Caki2 (cell line): Measurements from ENCODE around the gene KIAA1671. TPM values are rescaled to one million over a fixed set of nuclear protein-coding genes. Genes with fewer than 3 reads are reported as not detected.

Source experiments
- DNase-seq: peaks from one replicate; pipeline ENCODE4 v3.0.0-alpha.2; 2015; ENCODE audit warnings: low read depth
- in situ Hi-C: cut with HindIII; loops from 2 replicates; pipeline ENCODE4 v1.10.0; 2016; ENCODE audit warnings: low sequenced_read_pairs, low pct_unique_long_range_greater_than_20kb, mixed read lengths
- total RNA-seq: library from RNA; depleted of rRNA; stranded (reverse); fragments of >200 nt; shearing (Covaris generic); gene quantifications from 2 replicates; pipeline ENCODE4 v1.2.3, GENCODE V29; 2014; ENCODE audit warnings: low replicate concordance

The KIAA1671 gene
- total RNA-seq, 1 experiment from 2014 or later: 11.7 TPM

DNA sequence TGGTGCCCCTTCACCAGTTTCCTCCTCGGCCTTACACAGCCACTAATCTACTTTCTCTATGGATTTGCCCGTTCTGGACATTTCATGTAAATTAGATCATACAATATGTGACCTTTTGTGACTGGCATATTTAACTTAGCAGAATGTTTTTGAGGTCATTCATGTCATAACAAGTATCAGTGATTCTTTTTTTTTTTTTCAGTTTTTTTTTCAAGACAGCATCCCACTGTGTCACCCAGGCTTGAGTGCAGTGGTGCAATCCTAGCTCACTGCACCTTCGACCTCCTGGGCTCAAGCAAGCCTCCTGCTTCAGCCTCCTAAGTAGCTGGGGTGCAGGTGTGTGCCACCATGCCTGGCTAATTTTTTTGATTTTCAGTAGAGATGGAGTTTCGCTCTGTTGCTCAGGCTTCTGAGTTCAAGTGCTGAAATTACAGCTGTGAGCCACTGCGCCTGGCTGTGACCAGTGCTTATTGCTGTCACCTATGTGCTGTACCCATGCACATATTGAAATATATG lies 22.7 kb downstream of the KIAA1671 start:
- no peak for DNase-seq
- in situ Hi-C loops: no loop called here

DNA sequence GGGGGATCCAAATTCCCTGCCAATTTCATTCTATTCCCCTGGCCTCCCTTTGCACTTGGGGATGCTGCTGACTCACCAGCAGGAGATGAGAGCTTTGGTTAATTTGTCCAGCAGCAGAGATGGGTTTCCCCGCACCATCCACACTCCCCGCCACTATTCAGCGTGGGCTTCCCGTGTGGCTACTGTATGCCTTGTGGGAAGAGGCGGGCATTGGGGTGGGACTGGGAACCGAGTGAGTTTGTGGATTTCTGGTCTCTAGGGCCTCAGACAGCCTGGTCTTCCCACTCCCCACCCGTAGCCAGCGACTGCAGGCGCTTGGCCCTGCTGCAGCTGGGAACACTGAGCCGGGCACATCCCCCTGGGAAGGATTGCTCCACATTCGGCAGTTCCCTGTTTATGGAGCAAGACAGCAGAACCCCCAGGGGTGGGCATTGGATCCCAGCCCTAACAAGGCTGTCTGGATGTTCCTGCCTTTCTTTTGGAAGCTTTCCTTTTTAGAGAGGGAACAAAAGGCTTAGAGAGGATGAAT lies 23.4 kb downstream of the KIAA1671 start:
- DNase-seq: no peak
- in situ Hi-C loops: no loop called here

DNA sequence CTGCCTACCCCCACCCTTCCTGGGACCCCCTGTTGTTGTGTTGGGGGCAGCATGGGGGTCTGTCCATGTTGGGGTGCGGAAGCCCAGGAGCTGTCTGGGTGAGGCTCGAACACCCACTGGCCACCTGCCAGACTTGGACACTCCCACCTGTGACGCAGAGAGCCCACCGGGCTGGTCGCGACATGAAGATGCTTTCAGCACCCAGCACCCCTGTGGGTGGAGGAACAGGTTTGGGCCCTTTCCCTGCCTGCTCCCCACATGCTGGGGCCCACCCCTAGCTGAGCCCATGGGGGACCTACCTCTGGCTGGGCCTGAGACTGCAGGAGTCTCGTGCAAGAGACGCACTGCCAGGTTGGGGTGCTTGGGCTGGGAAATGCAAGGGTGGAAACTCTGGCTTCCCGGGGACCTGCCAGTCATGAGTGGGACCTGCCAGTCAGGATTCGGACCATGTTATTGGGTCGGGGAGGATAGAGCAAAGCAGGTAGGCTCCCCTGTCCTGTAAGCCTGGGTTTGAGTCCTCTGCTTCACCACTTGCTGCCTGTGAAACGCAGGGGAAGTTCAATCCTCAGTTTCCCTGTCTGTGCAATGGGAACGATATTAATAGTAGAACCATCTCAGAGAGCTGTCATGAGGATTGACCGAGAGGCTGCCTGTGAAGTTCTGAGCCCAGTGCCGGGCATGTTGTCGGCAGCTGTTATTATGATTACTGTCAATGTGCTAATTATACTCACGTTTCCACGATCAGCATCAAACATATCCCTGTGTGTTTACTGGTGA lies 24.1 kb downstream of the KIAA1671 start:
- DNase-seq: no peak
- in situ Hi-C loops: no loop called here

DNA sequence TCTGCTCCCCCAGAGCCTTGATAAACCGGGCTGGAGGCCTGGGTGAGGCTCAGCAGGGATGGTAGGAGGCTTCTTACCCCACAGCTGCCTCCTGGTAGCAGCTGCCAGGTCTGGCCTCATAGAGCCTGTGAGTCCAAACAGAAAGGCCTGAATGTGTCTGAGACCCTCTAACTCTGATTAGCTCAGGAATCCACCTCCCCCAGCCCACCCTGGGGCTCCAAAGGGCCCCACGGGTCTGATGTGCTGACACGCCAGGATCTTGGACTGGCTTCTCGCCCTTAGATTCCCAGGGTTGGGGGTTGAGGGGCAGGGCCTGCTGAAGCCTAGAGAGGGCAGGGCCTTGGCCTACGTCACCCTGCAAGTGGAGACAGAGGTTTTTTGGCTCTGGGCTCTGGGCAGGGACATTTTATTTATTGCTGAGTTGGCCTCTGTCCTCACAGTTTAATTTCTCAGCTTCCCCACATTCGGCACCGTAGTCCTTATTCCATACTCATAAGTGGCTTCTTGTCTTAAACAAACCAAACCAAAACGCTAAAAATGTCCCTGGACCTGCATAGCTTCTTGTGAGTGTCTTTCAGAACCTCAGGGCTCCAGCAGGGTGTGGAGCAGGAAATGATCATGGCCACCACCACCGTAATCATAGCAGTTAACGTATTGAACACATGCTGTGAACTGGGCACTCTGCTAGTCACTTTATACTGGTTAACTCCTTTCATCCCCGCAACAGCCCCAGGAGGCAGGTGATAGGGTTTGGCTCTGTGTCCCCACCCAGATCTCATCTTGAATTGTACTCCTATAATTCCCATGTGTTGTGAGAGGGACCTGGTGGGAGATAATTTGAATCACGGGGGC lies 25.1 kb downstream of the KIAA1671 start:
- in situ Hi-C loops: no loop called here
- no peak for DNase-seq

DNA sequence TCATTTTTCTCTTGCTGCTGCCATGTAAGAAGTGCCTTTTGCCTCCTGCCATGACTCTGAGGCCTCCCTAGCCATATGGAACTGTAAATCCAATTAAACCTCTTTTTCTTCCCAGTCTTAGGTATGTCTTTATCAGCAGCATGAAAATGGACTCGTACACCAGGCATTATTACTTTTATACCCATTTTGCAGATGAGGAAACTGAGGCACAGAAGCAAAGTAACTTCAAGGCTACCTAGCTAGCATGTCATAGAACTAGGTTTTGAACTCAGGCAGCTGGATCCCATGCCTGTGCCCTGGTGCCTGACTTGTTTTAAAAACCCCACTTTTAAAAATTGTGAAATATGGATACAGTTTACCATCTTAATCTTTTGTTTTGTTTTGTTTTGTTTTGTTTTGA lies 25.8 kb downstream of the KIAA1671 start:
- in situ Hi-C loops: no loop called here
- DNase-seq: no peak

DNA sequence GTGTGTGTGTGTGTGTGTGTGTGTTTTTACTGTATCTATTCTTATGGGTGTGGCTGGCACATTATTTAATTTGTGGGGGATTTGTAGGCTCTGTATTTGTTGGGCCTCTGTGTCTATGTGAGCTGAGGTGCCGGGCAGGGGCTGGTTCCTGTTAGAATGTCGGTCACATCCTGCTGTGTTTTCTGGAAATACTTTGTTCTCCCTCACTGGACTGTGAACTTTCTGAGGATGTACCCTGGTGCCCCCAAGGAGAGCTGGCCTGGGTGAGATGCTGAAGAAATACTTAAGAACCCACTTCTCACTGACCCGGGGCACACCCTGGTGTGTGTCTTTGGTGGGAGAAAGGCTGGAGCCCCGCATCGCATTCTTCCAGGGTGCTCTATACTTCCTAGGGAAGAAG lies 28.6 kb downstream of the KIAA1671 start:
- no peak for DNase-seq
- in situ Hi-C loops: no loop called here

DNA sequence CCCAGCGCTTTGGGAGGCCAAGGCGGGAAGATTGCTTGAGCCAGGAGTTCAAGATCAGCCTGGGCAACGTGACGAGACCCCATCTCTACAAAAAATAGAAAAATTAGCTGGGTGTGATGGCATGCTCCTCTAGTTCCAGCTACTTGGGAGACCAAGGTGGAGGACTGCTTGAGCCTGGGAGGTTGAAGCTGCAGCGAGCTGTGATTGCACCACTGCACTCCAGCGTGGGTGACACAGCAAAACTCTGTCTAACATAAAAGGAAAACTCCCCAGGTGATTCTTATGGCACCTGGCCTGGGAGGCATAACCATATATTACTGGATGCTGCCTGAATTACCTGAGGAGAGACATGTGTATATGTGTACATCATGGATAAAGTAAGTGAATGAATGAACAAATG lies 29.1 kb downstream of the KIAA1671 start:
- in situ Hi-C loops: no loop called here
- no peak for DNase-seq

DNA sequence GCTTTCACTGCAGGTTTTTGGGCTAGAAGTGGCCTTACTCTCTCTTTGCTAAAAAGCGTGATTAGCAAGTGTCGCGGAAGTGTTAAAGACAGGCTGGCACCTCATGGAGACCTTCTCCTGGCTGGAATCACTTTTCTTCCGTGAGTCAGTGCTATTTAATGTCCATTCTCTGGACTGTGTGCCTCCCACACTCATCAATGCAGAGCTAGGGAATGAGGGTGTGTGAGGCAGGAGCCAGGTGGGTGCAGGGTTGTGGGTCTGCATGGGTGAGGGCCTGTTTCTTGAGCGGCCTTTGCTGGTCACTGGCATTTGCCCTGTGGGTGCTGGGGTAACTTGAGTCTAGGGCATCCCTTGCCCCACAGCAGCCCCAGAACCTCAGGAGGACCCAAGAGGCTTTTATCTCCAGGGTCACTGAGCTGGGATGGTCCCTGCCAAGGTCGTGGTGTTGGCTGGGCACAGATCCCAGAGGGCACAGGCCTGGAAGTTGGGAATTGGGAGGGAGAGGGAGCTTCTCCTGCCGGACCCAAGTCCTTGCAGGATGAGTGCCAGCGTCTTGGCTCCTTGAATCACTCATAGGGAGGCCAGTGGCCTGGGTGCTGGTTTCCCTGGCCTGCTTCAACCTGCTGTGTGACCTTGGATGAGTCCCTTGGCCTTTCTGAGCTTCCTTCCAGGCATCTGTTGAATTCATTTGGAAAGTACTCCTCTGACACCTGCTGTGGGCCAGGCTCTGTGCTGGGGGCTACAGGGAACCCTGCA lies 30.0 kb downstream of the KIAA1671 start:
- no peak for DNase-seq
- in situ Hi-C loops: no loop called here

DNA sequence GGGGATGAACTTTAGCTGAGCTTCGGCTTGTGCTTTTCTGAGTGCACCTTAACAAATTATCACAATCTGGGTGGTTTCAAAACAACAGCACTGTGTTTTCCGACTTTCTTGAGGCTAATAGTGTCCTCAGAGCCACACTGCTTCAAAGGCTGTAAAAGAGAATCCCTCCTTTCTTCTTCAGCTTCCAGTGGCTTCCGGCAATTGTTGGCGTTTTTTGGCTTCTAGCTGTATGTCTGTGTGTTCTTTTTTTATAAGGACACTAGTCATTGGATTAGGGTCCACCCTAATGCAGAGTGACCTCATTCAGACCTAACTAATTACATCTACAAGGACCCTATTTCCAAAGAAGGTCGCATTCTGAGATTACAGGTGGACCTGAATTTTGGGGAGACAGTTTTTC lies 30.6 kb downstream of the KIAA1671 start:
- in situ Hi-C loops: no loop called here
- no peak for DNase-seq

DNA sequence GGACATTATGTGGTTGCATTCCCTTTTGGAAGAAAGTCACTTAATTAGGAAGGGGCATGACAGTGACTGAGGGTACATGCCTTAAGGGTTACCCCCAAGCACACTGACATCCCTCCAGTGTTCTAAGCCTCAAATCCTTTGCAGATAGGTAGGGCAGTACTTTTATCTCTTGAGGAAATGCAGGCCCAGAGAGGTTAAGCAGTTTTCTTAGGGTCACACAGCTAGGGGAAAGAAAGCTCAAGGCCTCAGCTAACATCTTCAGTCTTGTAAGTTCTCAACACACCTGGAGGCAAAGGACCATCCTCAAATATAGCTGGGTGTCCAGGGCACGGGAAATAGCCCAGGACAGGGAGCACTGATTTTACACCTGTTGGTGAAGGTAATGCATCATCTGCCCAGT lies 31.6 kb downstream of the KIAA1671 start:
- in situ Hi-C loops: no loop called here
- DNase-seq: no peak

DNA sequence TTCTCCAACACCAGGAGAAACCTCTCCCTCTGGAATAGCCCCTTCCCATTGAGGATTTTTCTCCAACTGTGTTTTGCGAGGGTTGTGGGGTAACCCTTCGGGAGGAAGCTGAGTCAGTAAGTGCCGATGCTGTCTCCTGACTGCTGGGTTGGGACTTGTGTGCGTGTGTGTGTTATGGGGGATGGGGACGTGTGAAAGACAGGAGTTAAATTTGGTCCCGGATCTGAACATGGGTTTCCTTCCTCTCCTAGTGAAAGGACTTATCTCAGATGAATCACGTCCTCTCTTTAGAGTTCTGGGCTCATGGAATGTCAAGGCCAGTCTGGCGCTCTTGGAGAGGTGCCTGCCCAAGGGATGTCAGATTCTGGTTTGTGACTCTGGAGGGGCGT lies 33.3 kb downstream of the KIAA1671 start:
- in situ Hi-C loops: no loop called here
- no peak for DNase-seq

DNA sequence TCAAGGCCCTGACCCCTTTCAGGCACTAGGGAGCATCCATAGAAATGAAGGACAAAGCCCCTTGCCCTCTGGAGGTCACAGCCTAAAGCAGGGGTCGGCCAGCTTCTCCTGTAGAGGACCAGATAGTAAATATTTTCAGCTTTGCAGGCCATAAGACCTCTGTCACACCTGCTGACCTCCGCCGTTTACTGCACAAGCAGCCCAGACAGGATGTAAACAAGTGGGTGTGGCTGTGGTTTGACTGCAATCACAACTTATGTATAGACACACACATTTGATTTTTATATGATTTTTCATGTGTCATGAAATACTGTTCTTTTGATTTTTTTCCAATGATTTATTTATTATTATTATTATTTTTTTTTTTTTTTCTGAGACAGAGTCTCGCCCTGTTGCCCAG lies 34.3 kb downstream of the KIAA1671 start:
- DNase-seq: no peak
- in situ Hi-C loops: no loop called here

DNA sequence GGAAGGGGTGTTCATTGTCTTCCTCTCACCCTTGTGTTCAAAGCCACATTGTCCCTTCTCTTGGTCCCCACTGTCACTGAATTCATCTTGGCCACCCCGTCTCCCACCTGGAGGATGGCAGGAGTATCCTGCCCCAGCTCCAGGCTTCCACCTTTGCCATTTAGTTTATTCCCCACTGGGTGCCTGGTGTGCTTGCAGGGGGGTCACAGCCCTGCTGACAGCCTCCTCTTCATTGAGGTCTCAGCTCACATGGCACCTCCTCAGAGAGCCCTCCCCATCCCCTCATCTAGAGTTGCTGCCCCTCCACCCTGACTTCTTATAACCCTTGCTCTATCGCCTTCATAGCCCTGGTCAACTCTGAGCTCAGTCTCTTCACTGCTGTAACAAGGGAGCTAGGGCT lies 36.6 kb downstream of the KIAA1671 start:
- in situ Hi-C loops: no loop called here
- DNase-seq: no peak

DNA sequence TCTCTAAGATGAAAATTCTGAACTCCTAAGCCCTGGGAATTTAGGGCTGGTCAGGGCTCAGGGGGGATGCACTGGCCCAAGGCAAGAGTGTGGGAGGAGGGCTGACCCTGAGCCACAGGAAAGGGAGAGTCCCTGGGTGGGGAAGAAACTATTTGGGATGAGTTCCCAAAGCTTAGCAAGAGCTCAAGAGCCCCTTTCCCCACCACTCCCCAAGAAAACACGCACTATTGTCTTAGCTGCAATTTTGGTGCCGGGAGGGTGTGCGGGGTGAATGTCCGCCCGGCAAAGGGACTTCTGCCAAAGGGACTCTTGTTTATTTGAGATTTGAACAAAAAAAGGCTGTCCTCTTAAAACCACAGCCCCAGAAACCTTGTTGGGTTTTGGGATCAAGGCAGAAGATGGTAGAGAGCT lies 37.0 kb downstream of the KIAA1671 start:
- in situ Hi-C loops: no loop called here
- no peak for DNase-seq

DNA sequence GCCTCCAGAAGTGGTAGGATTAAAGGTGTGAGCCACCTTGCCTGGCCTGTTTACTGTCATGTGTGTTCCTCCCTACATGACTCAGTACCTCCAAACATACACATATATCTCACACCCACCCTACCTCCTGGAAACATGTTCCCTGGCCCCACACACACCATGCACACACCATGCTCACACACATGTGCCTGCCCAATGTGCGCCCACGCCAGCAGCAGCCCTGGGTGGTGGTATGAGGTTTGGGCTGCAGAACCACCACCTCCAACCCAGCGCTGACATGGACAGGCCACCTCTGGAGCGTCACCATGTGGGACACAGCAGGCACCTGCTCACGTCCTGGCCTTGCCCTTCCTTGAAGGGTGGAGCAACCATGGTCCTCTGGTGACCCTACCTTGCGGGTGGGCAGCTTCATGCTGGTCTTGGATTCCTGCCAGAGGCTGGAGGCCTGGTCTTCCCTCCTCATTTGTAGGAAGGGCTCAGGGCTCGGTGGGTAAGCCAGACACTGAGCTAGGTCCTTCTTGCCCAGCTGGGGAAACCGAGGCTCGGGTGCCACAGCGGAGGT lies 37.9 kb downstream of the KIAA1671 start:
- DNase-seq: no peak
- in situ Hi-C loops: no loop called here

DNA sequence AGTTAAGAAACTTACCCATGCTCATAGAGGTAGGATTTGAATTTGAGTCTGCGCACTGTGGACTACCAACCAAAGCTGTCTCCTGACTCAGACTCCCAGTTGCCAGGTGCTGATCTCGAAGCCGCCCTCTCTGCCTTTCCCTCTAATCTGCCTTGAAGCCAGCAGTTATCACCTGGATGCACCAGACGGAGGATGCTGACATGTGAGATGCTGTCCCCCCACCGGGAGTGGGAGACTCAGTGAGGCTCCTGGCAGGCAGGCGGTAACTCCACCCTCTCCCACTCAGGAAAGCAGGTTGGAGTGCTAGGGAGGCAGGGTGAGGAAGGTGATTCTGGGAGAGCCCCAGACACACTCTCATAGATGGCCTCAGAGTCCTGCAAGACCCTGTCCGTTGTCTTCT lies 40.4 kb downstream of the KIAA1671 start:
- in situ Hi-C loops: no loop called here

DNA sequence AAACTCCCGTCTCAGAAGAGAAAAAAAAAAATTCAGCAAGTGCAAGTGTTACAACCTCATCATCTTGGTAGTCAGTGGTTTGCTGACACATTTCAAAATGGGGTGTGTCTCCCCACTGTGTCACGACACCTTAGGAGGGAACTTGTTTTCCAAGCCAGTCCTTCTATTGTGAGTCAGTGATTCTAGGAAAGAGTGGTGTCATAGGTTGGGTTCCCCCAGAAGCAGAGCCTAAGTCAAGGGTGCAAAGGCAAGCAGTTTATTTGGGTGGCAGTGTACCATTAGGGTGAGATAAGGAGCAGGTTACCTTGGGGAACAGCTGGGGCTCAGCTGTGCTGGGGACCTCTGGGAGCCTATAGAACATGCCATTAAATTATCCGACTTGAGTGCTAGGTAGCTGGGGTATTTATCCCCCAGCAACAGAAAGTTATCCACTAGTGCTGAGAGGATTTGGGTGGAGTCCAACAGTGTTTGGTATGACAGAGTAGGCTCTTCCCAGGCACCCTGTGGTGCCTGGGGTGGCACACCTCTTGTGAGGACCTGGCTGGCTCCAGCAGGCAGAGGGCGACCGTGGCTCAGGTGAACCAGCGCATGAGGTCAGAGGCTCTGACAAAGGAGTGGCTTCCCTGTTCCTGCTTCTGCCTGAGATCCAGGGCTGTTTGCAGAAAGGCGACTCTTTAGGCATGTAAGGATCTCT lies 41.7 kb downstream of the KIAA1671 start:
- in situ Hi-C loops: no loop called here
- peak; percentile 73 for DNase-seq

More for the DNA sequence above, 40.4 kb downstream of the KIAA1671 start:
- DNase-seq: no peak
